ENCODE results near the gene CIAO1. TPM values are rescaled to one million over a fixed set of nuclear protein-coding genes. Genes with fewer than 3 reads are reported as not detected.

Gene CIAO1
- total RNA-seq, 2 experiments from 2014 or later = 64.4 to 67.4 TPM

GRCh38 chr2:96319396-96319795, 53.4 kb downstream of the CIAO1 start:
- Mint-ChIP-seq H3K4me3 (peak overlapping the region; percentile 80), H3K4me1 (peaks cover 74% of the 10 kb centered on the region), H3K36me3 (ENCODE audit: low read depth) (peaks cover 38% of the 10 kb centered on the region), H3K27ac (peak overlapping the region; percentile 84), H3K9me3 (no peaks in the 10 kb centered on the region), H3K27me3 (no peaks in the 10 kb centered on the region)
- CTCF ChIA-PET = interaction anchor here (0.9 to 3.9 kb wide), 6 partner anchors 12 to 549 kb away, joined by 3 to 14 read pairs (median 3); partner anchors contain the start of gene SNRNP200
- DNase-seq = peak; percentile 40
- POLR2A ChIA-PET = interaction anchor here (1.5 to 11.7 kb wide), 4 partner anchors 11 to 176 kb away, joined by 3 to 422 read pairs (median 129); partner anchors contain the start of genes CIAO1, NCAPH, SNRNP200 and TMEM127

DNA sequence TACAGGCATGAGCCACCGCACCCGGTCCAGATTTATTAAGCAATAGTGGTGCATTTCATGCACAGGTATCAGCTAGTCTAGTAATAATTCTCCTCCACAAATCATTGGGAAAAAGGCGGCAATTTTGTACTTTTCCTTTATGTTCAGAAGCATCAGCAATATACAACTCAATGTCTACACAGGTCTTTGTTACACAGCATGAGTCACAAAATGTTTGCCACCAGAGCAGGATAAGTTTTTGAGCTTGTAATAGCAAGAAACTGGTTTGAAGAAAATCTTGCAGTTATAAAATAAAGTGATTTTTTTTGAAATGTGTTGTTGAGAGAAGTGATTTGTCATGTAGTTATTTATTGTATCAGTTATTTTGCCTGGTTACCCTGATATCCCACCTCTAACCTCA, 54.3 kb downstream of the CIAO1 start:
- Mint-ChIP-seq H3K4me3 (peak overlapping the region; percentile 80), H3K9me3 (no peaks in the 10 kb centered on the region), H3K4me1 (peaks cover 72% of the 10 kb centered on the region), H3K27ac (peak overlapping the region; percentile 84), H3K27me3 (no peaks in the 10 kb centered on the region), H3K36me3 (ENCODE audit: low read depth) (peaks cover 32% of the 10 kb centered on the region)
- no peak for DNase-seq
- ChIA-PET POLR2A (interaction anchor here (1.0 to 11.7 kb wide), 10 partner anchors 12 to 317 kb away, joined by 3 to 422 read pairs (median 14); partner anchors contain the start of genes ARID5A, CIAO1, NCAPH and SNRNP200), CTCF (interaction anchor here (0.8 to 3.9 kb wide), 12 partner anchors 10 to 548 kb away, joined by 3 to 14 read pairs (median 3); partner anchors contain the start of genes NCAPH and SNRNP200)

GRCh38 chr2:96320728-96321622, 55.0 kb downstream of the CIAO1 start:
- ChIA-PET CTCF (interaction anchor here (0.6 to 3.9 kb wide), 12 partner anchors 11 to 233 kb away, joined by 3 to 14 read pairs (median 3); partner anchors contain the start of genes NCAPH and SNRNP200), POLR2A (interaction anchor here (1.0 to 11.7 kb wide), 11 partner anchors 12 to 316 kb away, joined by 3 to 422 read pairs (median 13); partner anchors contain the start of genes ARID5A, CIAO1, NCAPH and SNRNP200)

More at GRCh38 chr2:96320728-96321622, 55.0 kb downstream of the CIAO1 start:
- Mint-ChIP-seq H3K4me3 (peak overlapping the region; percentile 80), H3K27ac (peak overlapping the region; percentile 84), H3K4me1 (peaks cover 70% of the 10 kb centered on the region), H3K27me3 (no peaks in the 10 kb centered on the region), H3K9me3 (no peaks in the 10 kb centered on the region), H3K36me3 (ENCODE audit: low read depth) (peaks cover 32% of the 10 kb centered on the region)
- peak; percentile 46 for DNase-seq

Other genes starting within 250 kb of the CIAO1 start
- gene GPAT2, start 231.3 kb upstream of the CIAO1 start, total RNA-seq = 1 to 10 TPM; 6.9 to 7.1 TPM
- under 1 TPM in 1 of 2 experiments, not detected in 1; 0.05 TPM for gene ADRA2B, start 149.7 kb upstream of the CIAO1 start, total RNA-seq
- gene ASTL, start 127.7 kb upstream of the CIAO1 start, total RNA-seq = under 1 TPM; 0.25 to 0.53 TPM
- 10 to 100 TPM; 40.8 to 42.5 TPM for gene DUSP2, start 120.8 kb upstream of the CIAO1 start, total RNA-seq
- 100 to 1,000 TPM; 108 to 113 TPM for gene STARD7, start 57.4 kb upstream of the CIAO1 start, total RNA-seq
- gene TMEM127, start 228 bp upstream of the CIAO1 start, total RNA-seq = 10 to 100 TPM; 42.4 to 44.0 TPM
- gene SNRNP200, start 39.3 kb downstream of the CIAO1 start, total RNA-seq = 100 to 1,000 TPM; 149 to 156 TPM
- 10 to 100 TPM; 43.7 to 46.3 TPM for gene ITPRIPL1, start 59.1 kb downstream of the CIAO1 start, total RNA-seq
- 10 to 100 TPM; 79.6 to 89.4 TPM for gene NCAPH, start 69.5 kb downstream of the CIAO1 start, total RNA-seq
- gene NEURL3, start 239.1 kb downstream of the CIAO1 start, total RNA-seq = 1 to 10 TPM in 1 of 2 experiments, under 1 TPM in 1; 0.78 to 1.0 TPM

Measured in activated CD4-positive, alpha-beta memory T cell treated with anti-CD3 and anti-CD28 coated beads, Interleukin-2, amount 10 ng/mL, durations not matched to agents 7 days and 5 days (primary cell).